ENCODE measurements around the gene STARD3. TPM values are rescaled to one million over a fixed set of nuclear protein-coding genes. Genes with fewer than 3 reads are reported as not detected.

The STARD3 gene
- total RNA-seq, 4 donors from 2014 or later: 51.7 to 156 (median 83.9) TPM

DNA sequence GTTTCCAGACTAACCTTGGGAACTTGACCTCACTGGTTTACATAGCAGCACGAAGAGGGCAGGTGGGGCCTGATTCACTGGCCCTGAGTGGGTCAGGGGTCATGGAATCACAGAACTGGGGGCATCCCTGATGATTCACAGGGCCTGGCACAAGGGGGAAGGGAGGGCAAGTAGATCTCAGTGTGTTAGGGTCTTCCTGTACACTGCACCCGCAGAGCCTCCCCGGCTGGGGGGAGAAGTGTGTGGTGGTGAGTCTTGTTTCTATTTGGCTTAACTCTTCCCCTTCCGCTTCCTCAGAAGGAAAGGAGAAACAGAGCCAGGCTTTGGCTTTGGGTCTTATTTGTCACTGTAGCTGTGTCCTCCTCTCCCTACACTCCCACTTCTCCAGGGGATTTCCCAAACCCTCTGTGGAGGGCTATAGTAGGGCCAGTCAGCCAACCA is 3.7 kb downstream of the STARD3 start:
- H3K36me3 ChIP-seq: no peaks in the 10 kb centered on the region
- no peak for DNase-seq (ENCODE audit: low spot score in 2 of 2)
- TF ChIP-seq EP300 (IDR thresholded peaks at IDR 0.05) (no peak), POLR2A (IDR thresholded peaks at IDR 0.05) (no peak), POLR2AphosphoS5 (IDR thresholded peaks at IDR 0.05) (no peak)
- TF ChIP-seq, protein P1, sequence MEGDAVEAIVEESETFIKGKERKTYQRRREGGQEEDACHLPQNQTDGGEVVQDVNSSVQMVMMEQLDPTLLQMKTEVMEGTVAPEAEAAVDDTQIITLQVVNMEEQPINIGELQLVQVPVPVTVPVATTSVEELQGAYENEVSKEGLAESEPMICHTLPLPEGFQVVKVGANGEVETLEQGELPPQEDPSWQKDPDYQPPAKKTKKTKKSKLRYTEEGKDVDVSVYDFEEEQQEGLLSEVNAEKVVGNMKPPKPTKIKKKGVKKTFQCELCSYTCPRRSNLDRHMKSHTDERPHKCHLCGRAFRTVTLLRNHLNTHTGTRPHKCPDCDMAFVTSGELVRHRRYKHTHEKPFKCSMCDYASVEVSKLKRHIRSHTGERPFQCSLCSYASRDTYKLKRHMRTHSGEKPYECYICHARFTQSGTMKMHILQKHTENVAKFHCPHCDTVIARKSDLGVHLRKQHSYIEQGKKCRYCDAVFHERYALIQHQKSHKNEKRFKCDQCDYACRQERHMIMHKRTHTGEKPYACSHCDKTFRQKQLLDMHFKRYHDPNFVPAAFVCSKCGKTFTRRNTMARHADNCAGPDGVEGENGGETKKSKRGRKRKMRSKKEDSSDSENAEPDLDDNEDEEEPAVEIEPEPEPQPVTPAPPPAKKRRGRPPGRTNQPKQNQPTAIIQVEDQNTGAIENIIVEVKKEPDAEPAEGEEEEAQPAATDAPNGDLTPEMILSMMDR (IDR thresholded peaks at IDR 0.05): no peak
- H3K27me3 ChIP-seq: no peaks in the 10 kb centered on the region
- H3K4me3 ChIP-seq: no peak overlapping the region
- H3K27ac ChIP-seq: no peak overlapping the region
- 58% methylated on average over 4 of the region's 4 CpGs for WGBS
- H3K4me1 ChIP-seq: peaks cover 76% of the 10 kb centered on the region
- no peaks in the 10 kb centered on the region for H3K9me3 ChIP-seq

DNA sequence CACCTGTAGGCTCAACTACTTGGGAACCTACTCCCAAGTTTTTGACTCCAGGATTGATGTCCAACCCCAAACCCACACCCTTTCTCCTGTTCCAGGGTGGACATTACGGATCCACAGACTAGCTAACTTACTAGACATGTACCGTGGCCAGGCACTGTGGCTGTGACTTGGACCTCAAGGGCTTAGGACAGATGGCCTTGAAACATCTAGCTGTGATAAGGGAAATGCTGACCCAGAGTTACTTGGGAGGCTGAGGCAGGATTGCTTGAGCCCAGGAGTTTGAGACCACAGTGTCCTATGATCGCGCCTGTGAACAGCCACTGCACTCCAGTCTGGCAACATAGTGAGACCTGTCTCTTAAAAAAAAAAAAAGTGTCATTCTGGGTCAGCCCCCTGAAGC is 4.2 kb downstream of the STARD3 start:
- TF ChIP-seq POLR2A (IDR thresholded peaks at IDR 0.05): no peak
- TF ChIP-seq EP300 (IDR thresholded peaks at IDR 0.05): no peak
- TF ChIP-seq POLR2AphosphoS5 (IDR thresholded peaks at IDR 0.05): no peak
- TF ChIP-seq, protein P1 (IDR thresholded peaks at IDR 0.05): no peak
- DNase-seq (ENCODE audit: low spot score in 2 of 2): no peak
- Histone ChIP-seq H3K9me3 (no peaks in the 10 kb centered on the region), H3K4me3 (no peak overlapping the region), H3K4me1 (peaks cover 72% of the 10 kb centered on the region), H3K27ac (no peak overlapping the region), H3K36me3 (no peaks in the 10 kb centered on the region), H3K27me3 (no peaks in the 10 kb centered on the region)
- WGBS: 94% methylated on average over 4 of the region's 4 CpGs

DNA sequence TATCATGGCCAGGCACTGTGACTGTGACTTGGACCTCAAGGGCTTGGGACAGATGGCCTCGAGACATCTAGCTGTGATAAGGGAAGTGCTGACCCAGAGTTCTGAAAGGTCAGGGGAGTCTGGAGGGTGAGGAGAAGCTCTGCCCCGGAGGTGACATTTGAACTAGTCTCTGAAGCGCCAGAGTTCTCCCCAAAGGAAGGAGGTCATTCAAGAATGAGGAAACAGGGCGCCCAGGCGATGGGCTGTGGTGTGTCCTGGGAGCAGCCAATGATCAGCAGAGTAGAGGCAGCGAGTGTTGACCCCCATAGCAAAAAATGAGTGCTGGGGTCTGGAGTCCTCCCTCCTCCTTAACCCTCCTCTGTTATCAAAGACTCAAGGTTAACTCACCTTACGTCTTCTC is 4.9 kb downstream of the STARD3 start:
- TF ChIP-seq, protein P1 (IDR thresholded peaks at IDR 0.05): no peak
- no peak for TF ChIP-seq EP300 (IDR thresholded peaks at IDR 0.05)
- no peak for TF ChIP-seq POLR2AphosphoS5 (IDR thresholded peaks at IDR 0.05)
- no peak for TF ChIP-seq POLR2A (IDR thresholded peaks at IDR 0.05)
- 71% methylated on average over 7 of the region's 7 CpGs for WGBS
- Histone ChIP-seq H3K4me3 (no peak overlapping the region), H3K27ac (no peak overlapping the region), H3K36me3 (no peaks in the 10 kb centered on the region), H3K27me3 (no peaks in the 10 kb centered on the region), H3K4me1 (peaks cover 65% of the 10 kb centered on the region), H3K9me3 (no peaks in the 10 kb centered on the region)
- DNase-seq (ENCODE audit: low spot score in 2 of 2): no peak

DNA sequence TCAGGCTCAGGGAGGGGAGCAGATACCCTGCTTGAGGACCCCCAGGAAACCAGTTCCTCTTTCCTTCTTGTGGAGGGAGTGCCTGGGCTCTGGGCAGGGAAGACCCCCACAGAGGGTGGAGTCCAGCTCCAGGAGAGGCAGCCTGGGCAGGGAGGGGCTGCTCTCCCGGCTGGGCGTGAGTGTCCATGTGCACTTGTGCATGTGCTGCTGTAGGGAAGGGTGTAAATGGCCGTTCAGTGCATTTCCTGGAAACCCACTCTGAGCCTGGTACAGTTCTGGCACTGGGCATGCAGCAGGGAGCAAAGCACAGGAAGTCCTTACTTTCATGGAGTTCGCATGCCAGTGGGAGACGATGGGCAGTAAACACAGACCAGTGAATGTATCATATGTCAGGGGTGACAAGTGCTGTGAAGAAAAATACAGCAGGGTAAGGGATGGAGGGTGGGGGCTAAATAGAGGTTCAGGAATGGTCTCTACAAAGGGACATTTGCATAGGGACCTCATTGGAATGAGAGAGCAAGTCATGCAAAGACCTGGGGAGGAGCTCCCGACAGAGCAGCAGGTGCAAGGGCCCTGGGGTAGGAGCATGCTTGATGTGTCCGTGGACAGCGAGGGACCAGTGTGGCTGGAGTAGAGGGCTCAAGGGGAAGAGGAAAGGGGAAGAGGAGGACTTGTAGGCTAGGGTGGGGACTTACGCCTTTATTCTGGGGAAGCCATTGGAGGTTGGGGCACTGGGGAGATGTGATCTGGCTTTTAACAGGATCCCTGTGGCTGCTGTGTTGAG is 5.5 kb downstream of the STARD3 start:
- TF ChIP-seq, protein P1 (IDR thresholded peaks at IDR 0.05): no peak
- no peak for TF ChIP-seq POLR2A (IDR thresholded peaks at IDR 0.05)
- no peak for TF ChIP-seq POLR2AphosphoS5 (IDR thresholded peaks at IDR 0.05)
- TF ChIP-seq EP300 (IDR thresholded peaks at IDR 0.05): no peak
- DNase-seq (ENCODE audit: low spot score in 2 of 2): no peak
- Histone ChIP-seq H3K36me3 (no peaks in the 10 kb centered on the region), H3K4me1 (peaks cover 65% of the 10 kb centered on the region), H3K27ac (no peak overlapping the region), H3K9me3 (no peaks in the 10 kb centered on the region), H3K27me3 (no peaks in the 10 kb centered on the region), H3K4me3 (no peak overlapping the region)
- 84% methylated on average over 9 of the region's 9 CpGs for WGBS

DNA sequence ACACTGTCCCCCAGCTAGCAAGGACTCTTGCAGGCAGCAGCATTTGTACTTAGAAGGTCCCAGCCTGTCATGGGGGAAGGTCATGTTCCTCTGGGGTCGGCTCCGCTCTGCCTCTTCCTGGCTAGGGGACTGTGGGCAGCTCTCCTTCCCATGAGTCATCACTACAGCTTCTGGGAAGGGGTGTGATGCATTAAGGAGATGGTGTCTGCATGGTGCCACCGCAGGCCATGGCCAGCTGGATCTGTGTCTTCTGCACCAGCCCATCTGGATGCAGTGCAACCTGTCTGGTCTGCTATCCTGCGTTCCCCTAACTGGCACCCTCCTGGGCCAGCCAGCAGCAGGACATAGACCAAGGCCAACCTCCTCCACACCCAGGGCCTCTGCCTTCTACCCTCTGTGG is 6.3 kb downstream of the STARD3 start:
- H3K9me3 ChIP-seq: no peaks in the 10 kb centered on the region
- no peak overlapping the region for H3K27ac ChIP-seq
- no peaks in the 10 kb centered on the region for H3K27me3 ChIP-seq
- DNase-seq (ENCODE audit: low spot score in 2 of 2): no peak
- no peaks in the 10 kb centered on the region for H3K36me3 ChIP-seq
- TF ChIP-seq POLR2A (IDR thresholded peaks at IDR 0.05) (no peak), EP300 (IDR thresholded peaks at IDR 0.05) (no peak), POLR2AphosphoS5 (IDR thresholded peaks at IDR 0.05) (no peak)
- TF ChIP-seq, protein P1 (IDR thresholded peaks at IDR 0.05): no peak
- peaks cover 57% of the 10 kb centered on the region for H3K4me1 ChIP-seq
- WGBS: 49% methylated on average over 4 of the region's 4 CpGs
- no peak overlapping the region for H3K4me3 ChIP-seq
